Prostate gland (tissue), 2 donors: Measurements from ENCODE around the gene BHLHE41.

Source experiments
- CTCF ChIP-seq, 4 experiments: fragments of 200-600 bp in 2 of 4; fragments of 450-650 bp in 2 of 4; sonication (generic) in 2 of 4; IDR thresholded peaks; 1 replicate in 3 of 4; 2 replicates in 1 of 4; pipeline ENCODE4 v1.5.1; 2016 to 2019; ENCODE audit warnings: antibody characterized with exemption in 4 of 4, mild to moderate bottlenecking in 2 of 4, moderate library complexity in 2 of 4
- POLR2A ChIP-seq: fragments of 450-650 bp; IDR thresholded peaks from one replicate; pipeline ENCODE4 v1.6.1; 2016; ENCODE audit warnings: antibody characterized with exemption, mild to moderate bottlenecking
- POLR2AphosphoS5 ChIP-seq: sonication (generic); formaldehyde crosslinking; IDR thresholded peaks from one replicate; pipeline ENCODE4 v1.6.1; 2017; ENCODE audit warnings: antibody characterized with exemption

- TF ChIP-seq CTCF (IDR thresholded peaks at IDR 0.05) (no peak), POLR2A (no peak), POLR2AphosphoS5 (no peak)
These were observed 11.9 kb upstream of the BHLHE41 start for GRCh38 chr12:26136688-26137087.
